ENCODE data around the gene SLC23A2.

DNA sequence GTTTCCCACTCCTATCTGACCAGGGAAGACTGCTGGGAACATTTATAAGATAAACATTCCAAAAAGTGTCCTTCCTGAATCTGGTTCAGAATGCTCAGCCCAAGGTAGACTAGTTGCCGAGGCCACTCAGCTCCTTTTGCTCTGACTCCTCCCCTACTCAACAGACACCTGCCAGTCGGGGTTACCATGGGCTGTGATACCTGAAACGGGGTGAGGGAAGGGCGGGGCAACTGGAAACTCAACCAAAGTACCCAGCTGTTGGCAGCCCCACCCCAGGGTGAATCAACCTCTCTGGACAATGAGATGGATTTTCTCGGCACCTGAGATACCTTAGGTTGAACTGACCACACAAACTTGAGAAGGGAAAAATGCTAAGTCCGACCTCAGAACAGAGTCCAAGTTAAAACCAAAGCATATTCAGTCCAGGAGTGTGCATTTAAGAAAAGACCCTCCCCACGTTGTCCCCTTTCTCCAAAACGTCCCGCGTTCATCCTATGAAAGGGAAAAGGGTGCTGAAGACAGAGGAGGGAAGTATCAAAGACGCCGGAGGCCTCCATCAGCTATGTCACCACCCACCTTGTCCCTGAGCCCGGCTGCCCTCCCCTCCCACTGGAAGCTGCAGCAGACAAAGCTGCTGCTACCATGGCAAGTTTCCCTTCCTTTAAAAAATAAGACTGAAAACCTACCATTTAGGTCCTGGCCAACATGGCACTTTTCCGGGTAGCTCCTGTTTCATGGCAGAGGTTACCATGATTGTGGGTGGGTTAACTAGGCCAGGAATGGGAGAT, 100.1 kb downstream of the SLC23A2 start:
- no peak for TF ChIP-seq CTCF (IDR thresholded peaks at IDR 0.05)
- TF ChIP-seq POLR2A (IDR thresholded peaks at IDR 0.05) = no peak
